Cortex of kidney (tissue), 1 donor: ENCODE data around the gene PROZ.
"Not testable (repeated sequence)": the region's sequence is repeated elsewhere in the genome, so short reads cannot be mapped to it uniquely, and the experiment has no call there.

Source experiments
- DNase-seq: peaks from one replicate; lab custom pipeline; 2025; lab: John Stamatoyannopoulos, UW

PROZ gene

GRCh38 chr13:113157929-113158747 is at the start of gene PROZ:
Gene PROZ (plus strand): TSS chr13:113158648. CDS start chr13:113158661, 13 bp downstream.
- no peak for DNase-seq

- no peak for DNase-seq
These were observed 49.0 kb upstream of the PROZ start for GRCh38 chr13:113109151-113110047.

- DNase-seq: no peak
These were observed 48.2 kb upstream of the PROZ start for GRCh38 chr13:113110048-113110851.

- no peak for DNase-seq
These were observed 47.6 kb upstream of the PROZ start for GRCh38 chr13:113110852-113111315.

GRCh38 chr13:113111821-113112220 is 46.6 kb upstream of the PROZ start:
- DNase-seq: not testable (repeated sequence)

GRCh38 chr13:113112475-113112874 is 46.0 kb upstream of the PROZ start:
- not testable (repeated sequence) for DNase-seq

- DNase-seq: no peak
These were observed 45.3 kb upstream of the PROZ start for GRCh38 chr13:113112893-113113845.

- DNase-seq: no peak
These were observed 44.6 kb upstream of the PROZ start for GRCh38 chr13:113113846-113114271.

- DNase-seq: no peak
These were observed 43.7 kb upstream of the PROZ start for GRCh38 chr13:113114511-113115362.

- DNase-seq: no peak
These were observed 42.9 kb upstream of the PROZ start for GRCh38 chr13:113115363-113116205.

GRCh38 chr13:113116206-113116800 is 42.1 kb upstream of the PROZ start:
- DNase-seq: no peak

GRCh38 chr13:113116871-113117271 is 41.6 kb upstream of the PROZ start:
- DNase-seq: no peak

- no peak for DNase-seq
These were observed 41.0 kb upstream of the PROZ start for GRCh38 chr13:113117335-113117872.

GRCh38 chr13:113117911-113118260 is 40.6 kb upstream of the PROZ start:
- no peak for DNase-seq

GRCh38 chr13:113118261-113119021 is 40.0 kb upstream of the PROZ start:
- no peak for DNase-seq

- DNase-seq: no peak
These were observed 39.2 kb upstream of the PROZ start for GRCh38 chr13:113119166-113119821.

- DNase-seq: no peak
These were observed 38.6 kb upstream of the PROZ start for GRCh38 chr13:113119822-113120189.
